HCT116 (cell line): ENCODE measurements around the gene MYEF2.

Source experiments
- CTCF ChIP-seq, 3 experiments: fragments of 200-600 bp in 1 of 3; sonication (generic) in 1 of 3; IDR thresholded peaks in 2 of 3; conservative IDR thresholded peaks in 1 of 3; 2 replicates each; pipeline ENCODE4 v1.5.1; 2012 to 2017; ENCODE audit warnings: low read depth in 2 of 3, low read length in 2 of 3, antibody characterized with exemption in 1 of 3, borderline replicate concordance in 1 of 3, control low read depth in 1 of 3, mild to moderate bottlenecking in 1 of 3, mixed read lengths in 1 of 3, mixed run types in 1 of 3, moderate library complexity in 1 of 3; ENCODE audit not compliant: insufficient read depth in 1 of 3
- EGR1 ChIP-seq: IDR thresholded peaks from 2 replicates; pipeline ENCODE4 v1.6.1; 2012; ENCODE audit warnings: low read depth
- EZH2 ChIP-seq: fragments of 200-600 bp; sonication (generic); IDR thresholded peaks from 2 replicates; pipeline ENCODE4 v1.6.1; 2017; ENCODE audit warnings: antibody characterized with exemption, mixed run types
- EZH2phosphoT487 ChIP-seq: fragments of 200-600 bp; IDR thresholded peaks from 2 replicates; pipeline ENCODE4 v1.6.1; 2018; ENCODE audit warnings: antibody characterized with exemption, borderline replicate concordance
- FOSL1 ChIP-seq: IDR thresholded peaks from 2 replicates; pipeline ENCODE4 v1.6.1; 2012; ENCODE audit warnings: low read depth
- MAX ChIP-seq: IDR thresholded peaks from 2 replicates; pipeline ENCODE4 v1.6.1; 2012
- POLR2A ChIP-seq: IDR thresholded peaks from 2 replicates; pipeline ENCODE4 v1.7.0; 2011; ENCODE audit warnings: borderline replicate concordance; ENCODE audit not compliant: insufficient read depth, insufficient read length; ENCODE audit errors: extremely low read depth
- REST ChIP-seq: IDR thresholded peaks from 2 replicates; pipeline ENCODE4 v1.6.1; 2012; ENCODE audit warnings: low read depth
- SIN3A ChIP-seq: IDR thresholded peaks from 2 replicates; pipeline ENCODE4 v1.6.1; 2012; ENCODE audit warnings: low read depth
- TCF7L2 ChIP-seq: IDR thresholded peaks from 2 replicates; pipeline ENCODE4 v1.7.0; 2011; ENCODE audit warnings: borderline replicate concordance, inconsistent platforms; ENCODE audit not compliant: insufficient read depth, insufficient read length; ENCODE audit errors: extremely low read depth
- YY1 ChIP-seq: IDR thresholded peaks from 2 replicates; pipeline ENCODE4 v1.6.1; 2011; ENCODE audit warnings: low read length, low read depth, moderate library complexity, mild to moderate bottlenecking; ENCODE audit not compliant: insufficient replicate concordance; ENCODE audit errors: extremely low read depth
- TF ChIP-seq, protein P1 (sequence below): IDR thresholded peaks from 2 replicates; pipeline ENCODE4 v1.6.1; 2012

DNA sequence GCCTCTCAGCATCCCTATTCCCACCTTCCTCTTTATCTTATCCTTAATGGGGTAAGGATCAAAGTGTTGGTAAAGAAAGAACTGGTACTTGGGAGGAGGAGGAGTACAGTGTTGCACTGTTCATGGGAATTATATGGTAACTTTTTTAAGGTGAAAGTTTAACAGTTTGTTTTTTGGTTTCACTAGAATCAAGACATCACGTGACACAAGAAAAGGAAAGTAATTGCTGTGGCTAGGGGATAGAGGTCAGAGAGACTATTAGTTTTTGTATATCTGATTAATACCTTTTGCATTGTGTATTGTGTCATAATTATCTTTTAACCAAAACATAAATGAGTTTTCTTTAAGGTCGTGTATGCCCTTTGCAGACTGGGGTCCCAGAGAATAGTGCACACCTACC is 80.8 kb downstream of the MYEF2 start:
- no peak for TF ChIP-seq CTCF (IDR thresholded peaks at IDR 0.05 in 2 of 3, conservative IDR thresholded peaks at IDR 0.05 in 1 of 3; ENCODE audit: borderline replicate concordance in 1 of 3, insufficient read depth in 1 of 3, low read depth in 2 of 3, low read length in 2 of 3)
- no peak for TF ChIP-seq POLR2A
- no peak for TF ChIP-seq MAX
- no peak for TF ChIP-seq EZH2phosphoT487
- no peak for TF ChIP-seq FOSL1
- no peak for TF ChIP-seq EGR1
- TF ChIP-seq EZH2: no peak
- TF ChIP-seq SIN3A: no peak
- TF ChIP-seq, protein P1, sequence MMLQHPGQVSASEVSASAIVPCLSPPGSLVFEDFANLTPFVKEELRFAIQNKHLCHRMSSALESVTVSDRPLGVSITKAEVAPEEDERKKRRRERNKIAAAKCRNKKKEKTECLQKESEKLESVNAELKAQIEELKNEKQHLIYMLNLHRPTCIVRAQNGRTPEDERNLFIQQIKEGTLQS: no peak
- TF ChIP-seq YY1: no peak
- no peak for TF ChIP-seq REST
- TF ChIP-seq TCF7L2: no peak
